AG09319 (cell line): ENCODE data around the gene CC2D1A.

Experiments
- DNase-seq: peaks from one replicate; pipeline ENCODE4 v3.0.0-alpha.2; 2010; ENCODE audit warnings: low read depth; ENCODE audit errors: extremely low read depth
- TF ChIP-seq, protein P1 (sequence below): IDR thresholded peaks from 2 replicates; pipeline ENCODE4 v1.5.1; 2011; ENCODE audit warnings: low read depth, mild to moderate bottlenecking, inconsistent platforms, low read length, moderate library complexity

CC2D1A gene

DNA sequence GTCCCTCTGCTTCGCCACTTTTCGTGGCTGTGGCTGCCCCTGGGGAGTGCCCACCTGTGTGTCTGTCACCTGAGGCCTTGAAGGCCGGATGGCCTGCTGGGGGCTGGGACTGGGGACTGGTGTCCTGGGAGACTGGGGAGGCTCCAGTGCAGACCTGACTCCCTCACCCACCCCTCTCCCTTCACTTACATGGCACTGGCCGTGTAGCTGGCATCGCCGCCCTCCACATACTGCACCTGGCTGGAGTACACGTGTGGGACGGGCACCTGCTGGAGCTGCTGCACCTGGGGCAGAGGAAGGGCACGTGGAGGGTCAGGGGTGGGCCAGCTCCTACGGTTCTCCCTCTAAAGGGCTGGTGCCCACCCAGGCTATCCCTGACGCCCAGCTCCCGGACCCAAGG is 71.8 kb downstream of the CC2D1A start:
- TF ChIP-seq, protein P1, sequence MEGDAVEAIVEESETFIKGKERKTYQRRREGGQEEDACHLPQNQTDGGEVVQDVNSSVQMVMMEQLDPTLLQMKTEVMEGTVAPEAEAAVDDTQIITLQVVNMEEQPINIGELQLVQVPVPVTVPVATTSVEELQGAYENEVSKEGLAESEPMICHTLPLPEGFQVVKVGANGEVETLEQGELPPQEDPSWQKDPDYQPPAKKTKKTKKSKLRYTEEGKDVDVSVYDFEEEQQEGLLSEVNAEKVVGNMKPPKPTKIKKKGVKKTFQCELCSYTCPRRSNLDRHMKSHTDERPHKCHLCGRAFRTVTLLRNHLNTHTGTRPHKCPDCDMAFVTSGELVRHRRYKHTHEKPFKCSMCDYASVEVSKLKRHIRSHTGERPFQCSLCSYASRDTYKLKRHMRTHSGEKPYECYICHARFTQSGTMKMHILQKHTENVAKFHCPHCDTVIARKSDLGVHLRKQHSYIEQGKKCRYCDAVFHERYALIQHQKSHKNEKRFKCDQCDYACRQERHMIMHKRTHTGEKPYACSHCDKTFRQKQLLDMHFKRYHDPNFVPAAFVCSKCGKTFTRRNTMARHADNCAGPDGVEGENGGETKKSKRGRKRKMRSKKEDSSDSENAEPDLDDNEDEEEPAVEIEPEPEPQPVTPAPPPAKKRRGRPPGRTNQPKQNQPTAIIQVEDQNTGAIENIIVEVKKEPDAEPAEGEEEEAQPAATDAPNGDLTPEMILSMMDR: no peak
- no peak for DNase-seq

DNA sequence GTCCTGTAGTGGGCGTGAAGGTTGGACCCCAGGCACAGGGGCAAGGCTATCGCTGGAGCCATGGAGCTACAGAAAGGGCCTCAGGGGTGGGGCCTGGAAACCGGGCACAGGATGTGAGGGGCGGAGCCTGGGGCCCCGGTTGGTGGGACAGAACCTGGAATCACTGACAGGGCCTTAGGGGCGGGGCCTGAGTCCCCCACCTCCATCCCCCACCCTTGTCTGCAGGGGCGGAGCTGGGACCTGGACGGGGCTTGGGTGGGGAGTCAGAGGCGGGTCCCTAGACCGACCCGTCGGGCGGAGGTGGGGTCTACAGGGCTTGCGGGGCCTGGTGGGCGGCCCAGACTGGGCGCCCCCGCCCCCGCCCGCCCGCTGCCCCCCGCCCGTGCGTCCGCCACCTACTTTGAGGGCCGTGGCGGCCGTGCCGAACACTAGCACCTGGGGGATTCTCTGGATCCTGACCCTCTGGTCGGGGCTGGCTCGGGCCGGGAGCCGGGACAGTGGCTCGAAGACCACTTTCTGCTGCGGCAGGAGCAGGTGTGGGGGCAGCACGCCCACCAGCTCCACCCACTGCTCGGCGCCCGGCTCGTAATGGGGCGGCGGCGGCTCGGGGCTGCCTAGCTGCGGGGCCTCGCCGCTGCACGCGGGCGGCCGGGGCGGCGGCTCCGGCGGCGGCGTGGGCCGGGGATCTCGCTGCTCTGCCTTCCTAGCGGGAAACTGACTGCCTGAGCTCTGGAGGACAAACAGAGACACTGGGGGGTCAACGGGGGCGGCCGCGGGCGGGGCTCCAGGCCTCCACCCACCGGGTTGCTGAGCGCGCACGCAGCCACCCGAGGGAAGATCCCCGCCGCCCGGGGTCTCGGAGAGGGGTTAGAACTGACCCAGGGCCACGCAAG is 72.6 kb downstream of the CC2D1A start:
- TF ChIP-seq, protein P1: no peak
- no peak for DNase-seq

DNA sequence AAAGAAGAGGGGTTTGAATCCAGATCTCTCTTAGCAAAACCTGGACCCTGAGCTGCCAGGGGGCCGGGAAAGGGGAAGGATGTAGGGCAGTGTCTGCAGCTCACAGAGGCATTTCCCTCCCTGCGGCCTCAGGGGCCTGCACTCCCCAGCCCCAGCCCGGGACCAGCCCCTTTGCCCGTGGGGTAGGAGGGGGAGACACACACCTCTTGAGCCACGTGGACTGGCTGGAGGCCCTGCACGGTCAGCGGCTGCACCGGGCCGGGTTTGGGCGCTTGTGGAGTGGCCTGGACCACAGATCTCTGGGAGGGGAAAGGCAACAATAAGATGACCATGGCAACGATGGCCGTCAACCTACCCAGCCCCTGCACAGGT is 73.2 kb downstream of the CC2D1A start:
- TF ChIP-seq, protein P1: no peak
- no peak for DNase-seq

GRCh38 chr19:13979686-13980085 is 73.7 kb downstream of the CC2D1A start:
- TF ChIP-seq, protein P1: no peak
- no peak for DNase-seq

DNA sequence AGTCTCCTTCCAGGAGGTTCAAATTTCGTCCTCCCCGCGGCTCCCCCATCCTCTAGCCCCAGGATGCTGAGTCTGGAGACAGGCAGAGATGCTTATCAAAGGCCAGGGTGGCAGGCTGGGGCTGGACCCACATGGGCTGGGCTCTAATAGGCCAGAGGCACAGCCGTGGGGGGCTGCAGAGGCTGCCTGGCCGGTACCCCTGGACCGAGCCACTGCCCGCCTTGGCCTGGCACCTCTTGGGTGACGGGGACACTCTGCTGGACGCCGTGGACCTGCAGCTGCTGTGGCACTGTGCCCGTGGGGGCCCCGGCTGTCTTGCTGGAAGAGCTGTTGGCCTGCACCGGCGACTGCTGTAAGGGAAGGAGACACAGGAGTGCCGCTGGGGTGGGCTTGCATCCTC is 74.3 kb downstream of the CC2D1A start:
- TF ChIP-seq, protein P1: no peak
- DNase-seq: no peak
